ENCODE data around the gene YPEL5.

DNA sequence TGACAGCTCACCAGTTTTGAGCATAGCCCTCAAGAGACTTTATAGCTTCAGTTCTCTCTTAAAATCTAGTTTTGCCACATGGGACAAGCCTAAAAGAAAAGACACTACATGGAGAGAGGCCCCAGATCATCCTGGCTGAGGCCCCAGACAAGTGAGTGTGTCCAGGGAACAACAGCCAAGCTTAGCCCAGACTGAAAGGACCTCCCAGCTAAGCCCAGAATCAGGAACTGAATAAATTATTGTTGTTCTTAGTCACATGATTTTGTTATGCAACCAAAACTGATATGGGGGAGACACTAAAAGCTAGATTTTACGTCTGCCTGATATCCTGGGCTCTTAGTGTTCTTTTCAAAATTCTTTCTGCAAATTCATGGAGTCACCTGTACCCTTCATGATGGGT is 55.2 kb downstream of the YPEL5 start:
- TF ChIP-seq NPAS2 (CRISPR knock-in tag; IDR thresholded peaks at IDR 0.05; ENCODE audit: borderline replicate concordance) (no peak), EP300 (IDR thresholded peaks at IDR 0.05) (no peak), POLR2A (IDR thresholded peaks at IDR 0.05; ENCODE audit: low read length) (no peak), ESRRA (IDR thresholded peaks at IDR 0.05; ENCODE audit: borderline replicate concordance, low read length) (no peak), MAZ (IDR thresholded peaks at IDR 0.05; ENCODE audit: borderline replicate concordance, low read depth, low read length) (no peak)
- TF ChIP-seq, protein P1, sequence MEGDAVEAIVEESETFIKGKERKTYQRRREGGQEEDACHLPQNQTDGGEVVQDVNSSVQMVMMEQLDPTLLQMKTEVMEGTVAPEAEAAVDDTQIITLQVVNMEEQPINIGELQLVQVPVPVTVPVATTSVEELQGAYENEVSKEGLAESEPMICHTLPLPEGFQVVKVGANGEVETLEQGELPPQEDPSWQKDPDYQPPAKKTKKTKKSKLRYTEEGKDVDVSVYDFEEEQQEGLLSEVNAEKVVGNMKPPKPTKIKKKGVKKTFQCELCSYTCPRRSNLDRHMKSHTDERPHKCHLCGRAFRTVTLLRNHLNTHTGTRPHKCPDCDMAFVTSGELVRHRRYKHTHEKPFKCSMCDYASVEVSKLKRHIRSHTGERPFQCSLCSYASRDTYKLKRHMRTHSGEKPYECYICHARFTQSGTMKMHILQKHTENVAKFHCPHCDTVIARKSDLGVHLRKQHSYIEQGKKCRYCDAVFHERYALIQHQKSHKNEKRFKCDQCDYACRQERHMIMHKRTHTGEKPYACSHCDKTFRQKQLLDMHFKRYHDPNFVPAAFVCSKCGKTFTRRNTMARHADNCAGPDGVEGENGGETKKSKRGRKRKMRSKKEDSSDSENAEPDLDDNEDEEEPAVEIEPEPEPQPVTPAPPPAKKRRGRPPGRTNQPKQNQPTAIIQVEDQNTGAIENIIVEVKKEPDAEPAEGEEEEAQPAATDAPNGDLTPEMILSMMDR (IDR thresholded peaks at IDR 0.05): no peak
